ENCODE data around the gene FPR1.

The FPR1 gene

DNA sequence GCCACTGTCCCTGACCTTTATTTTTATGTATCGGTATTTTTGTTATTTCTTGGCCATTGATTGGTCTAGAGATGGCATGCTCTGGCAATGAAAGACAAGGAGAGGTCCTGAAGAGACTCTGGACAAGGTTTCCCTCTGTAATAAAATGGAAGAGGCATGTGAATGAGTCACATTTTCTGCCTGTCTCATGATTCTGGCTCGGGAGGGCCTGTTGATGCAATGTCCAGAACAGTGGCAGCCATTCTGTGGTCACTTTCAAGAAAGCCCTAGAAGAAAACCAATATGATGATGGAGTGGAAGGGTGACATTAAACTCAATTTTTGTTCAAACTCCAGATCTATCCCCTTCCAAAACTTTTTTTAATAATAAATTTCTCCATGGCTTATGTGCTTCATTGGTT is 41.3 kb upstream of the FPR1 start:
- no peak overlapping the region for H3K4me2 ChIP-seq (ENCODE audit: low read length)
- no peaks in the 10 kb centered on the region for H4K20me1 ChIP-seq (ENCODE audit: insufficient read depth, low read length)
- H3K27ac ChIP-seq (ENCODE audit: low read depth, low read length, poor library complexity, severe bottlenecking): no peak overlapping the region
- H3K36me3 ChIP-seq (ENCODE audit: insufficient read depth, low read length): no peaks in the 10 kb centered on the region
- no peaks in the 10 kb centered on the region for H3K27me3 ChIP-seq (ENCODE audit: insufficient read depth, low read length)
- H3K79me2 ChIP-seq (ENCODE audit: insufficient read depth, low read length): no peaks in the 10 kb centered on the region
- no peaks in the 10 kb centered on the region for H3F3A ChIP-seq (ENCODE audit: insufficient read depth, low read length)
- no peak overlapping the region for H3K4me3 ChIP-seq (ENCODE audit: low read depth, low read length, poor library complexity, severe bottlenecking)
- no peak for TF ChIP-seq EZH2 (IDR thresholded peaks at IDR 0.05; ENCODE audit: borderline replicate concordance, low read length)
- TF ChIP-seq, protein P1, sequence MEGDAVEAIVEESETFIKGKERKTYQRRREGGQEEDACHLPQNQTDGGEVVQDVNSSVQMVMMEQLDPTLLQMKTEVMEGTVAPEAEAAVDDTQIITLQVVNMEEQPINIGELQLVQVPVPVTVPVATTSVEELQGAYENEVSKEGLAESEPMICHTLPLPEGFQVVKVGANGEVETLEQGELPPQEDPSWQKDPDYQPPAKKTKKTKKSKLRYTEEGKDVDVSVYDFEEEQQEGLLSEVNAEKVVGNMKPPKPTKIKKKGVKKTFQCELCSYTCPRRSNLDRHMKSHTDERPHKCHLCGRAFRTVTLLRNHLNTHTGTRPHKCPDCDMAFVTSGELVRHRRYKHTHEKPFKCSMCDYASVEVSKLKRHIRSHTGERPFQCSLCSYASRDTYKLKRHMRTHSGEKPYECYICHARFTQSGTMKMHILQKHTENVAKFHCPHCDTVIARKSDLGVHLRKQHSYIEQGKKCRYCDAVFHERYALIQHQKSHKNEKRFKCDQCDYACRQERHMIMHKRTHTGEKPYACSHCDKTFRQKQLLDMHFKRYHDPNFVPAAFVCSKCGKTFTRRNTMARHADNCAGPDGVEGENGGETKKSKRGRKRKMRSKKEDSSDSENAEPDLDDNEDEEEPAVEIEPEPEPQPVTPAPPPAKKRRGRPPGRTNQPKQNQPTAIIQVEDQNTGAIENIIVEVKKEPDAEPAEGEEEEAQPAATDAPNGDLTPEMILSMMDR (IDR thresholded peaks at IDR 0.05; ENCODE audit: low read length): no peak
- H3K4me1 ChIP-seq (ENCODE audit: insufficient read depth, low read length, severe bottlenecking): no peaks in the 10 kb centered on the region
- no peaks in the 10 kb centered on the region for H3K9me3 ChIP-seq (ENCODE audit: low read length)
- H3K9ac ChIP-seq (ENCODE audit: low read length): no peak overlapping the region
- no peak overlapping the region for H2AFZ ChIP-seq (ENCODE audit: low read length)
- H3K9me2 ChIP-seq (ENCODE audit: low read depth, low read length): no peaks in the 10 kb centered on the region

DNA sequence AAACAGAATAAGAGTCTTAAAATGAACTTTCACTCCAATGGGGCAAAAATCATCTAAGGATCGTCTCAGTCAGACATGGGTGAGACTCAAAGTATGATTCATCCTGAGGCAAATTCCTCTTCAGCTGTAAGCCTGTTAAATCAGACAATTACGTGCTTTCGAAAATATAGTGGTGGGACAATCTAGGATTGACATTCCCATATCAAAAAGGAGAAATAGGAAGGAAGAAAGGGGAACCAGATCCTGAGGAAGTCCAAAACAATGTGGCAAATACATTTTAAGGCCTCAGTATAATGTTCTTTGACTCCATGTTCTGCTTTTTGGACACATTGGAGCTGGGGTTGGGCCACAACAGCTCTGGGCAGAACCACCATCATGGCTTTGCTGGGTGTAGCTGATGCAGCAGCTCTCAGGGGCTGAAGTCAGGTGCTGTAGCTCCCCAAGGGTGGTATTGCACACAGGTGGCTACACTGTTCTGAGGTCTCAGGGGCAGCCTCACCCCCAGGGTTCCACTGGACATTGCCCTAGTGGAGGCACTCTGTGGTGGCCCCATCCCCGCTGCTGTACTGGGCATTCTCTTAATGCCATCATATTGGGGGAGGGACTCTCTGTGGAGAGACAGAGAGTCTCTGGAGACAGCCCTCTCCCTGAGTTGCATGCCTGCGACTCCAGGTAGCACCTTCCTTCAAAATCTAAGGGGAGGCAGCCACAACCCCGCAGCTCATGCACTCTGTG is 37.5 kb upstream of the FPR1 start:
- Histone ChIP-seq H3K79me2 (ENCODE audit: insufficient read depth, low read length) (no peaks in the 10 kb centered on the region), H3K4me1 (ENCODE audit: insufficient read depth, low read length, severe bottlenecking) (no peaks in the 10 kb centered on the region), H4K20me1 (ENCODE audit: insufficient read depth, low read length) (no peaks in the 10 kb centered on the region), H2AFZ (ENCODE audit: low read length) (no peak overlapping the region), H3K27me3 (ENCODE audit: insufficient read depth, low read length) (no peaks in the 10 kb centered on the region), H3K9me2 (ENCODE audit: low read depth, low read length) (no peaks in the 10 kb centered on the region), H3K27ac (ENCODE audit: low read depth, low read length, poor library complexity, severe bottlenecking) (no peak overlapping the region), H3K9me3 (ENCODE audit: low read length) (no peaks in the 10 kb centered on the region), H3K9ac (ENCODE audit: low read length) (no peak overlapping the region), H3F3A (ENCODE audit: insufficient read depth, low read length) (no peaks in the 10 kb centered on the region), H3K4me2 (ENCODE audit: low read length) (no peak overlapping the region), H3K4me3 (ENCODE audit: low read depth, low read length, poor library complexity, severe bottlenecking) (no peak overlapping the region), H3K36me3 (ENCODE audit: insufficient read depth, low read length) (no peaks in the 10 kb centered on the region)
- TF ChIP-seq, protein P1 (IDR thresholded peaks at IDR 0.05; ENCODE audit: low read length): no peak
- no peak for TF ChIP-seq EZH2 (IDR thresholded peaks at IDR 0.05; ENCODE audit: borderline replicate concordance, low read length)

DNA sequence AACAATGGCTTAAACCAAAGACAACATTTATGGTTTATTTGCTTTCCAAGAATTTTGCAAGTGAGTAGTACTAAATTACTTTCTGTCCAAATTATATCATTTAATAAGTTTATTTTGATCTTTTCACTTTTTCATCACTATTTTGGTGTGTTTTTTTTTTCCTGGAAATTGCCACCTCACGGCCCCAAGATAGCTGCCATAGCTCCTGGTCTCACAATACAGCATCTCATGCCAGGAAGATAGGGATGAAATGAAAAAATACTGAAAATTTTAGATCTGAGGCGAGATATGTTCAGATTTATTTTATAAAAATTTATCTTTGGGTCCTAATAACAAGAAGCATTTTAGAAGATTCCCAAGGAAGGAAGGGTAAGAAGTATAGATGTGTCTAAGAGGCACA is 36.4 kb upstream of the FPR1 start:
- Histone ChIP-seq H3K9me3 (ENCODE audit: low read length) (no peaks in the 10 kb centered on the region), H3K9ac (ENCODE audit: low read length) (no peak overlapping the region), H3F3A (ENCODE audit: insufficient read depth, low read length) (no peaks in the 10 kb centered on the region), H3K27ac (ENCODE audit: low read depth, low read length, poor library complexity, severe bottlenecking) (no peak overlapping the region), H3K9me2 (ENCODE audit: low read depth, low read length) (no peaks in the 10 kb centered on the region), H3K36me3 (ENCODE audit: insufficient read depth, low read length) (no peaks in the 10 kb centered on the region), H4K20me1 (ENCODE audit: insufficient read depth, low read length) (no peaks in the 10 kb centered on the region), H3K4me1 (ENCODE audit: insufficient read depth, low read length, severe bottlenecking) (no peaks in the 10 kb centered on the region), H3K4me3 (ENCODE audit: low read depth, low read length, poor library complexity, severe bottlenecking) (no peak overlapping the region), H3K27me3 (ENCODE audit: insufficient read depth, low read length) (no peaks in the 10 kb centered on the region), H2AFZ (ENCODE audit: low read length) (no peak overlapping the region), H3K79me2 (ENCODE audit: insufficient read depth, low read length) (no peaks in the 10 kb centered on the region), H3K4me2 (ENCODE audit: low read length) (no peak overlapping the region)
- no peak for TF ChIP-seq EZH2 (IDR thresholded peaks at IDR 0.05; ENCODE audit: borderline replicate concordance, low read length)
- TF ChIP-seq, protein P1 (IDR thresholded peaks at IDR 0.05; ENCODE audit: low read length): no peak
